CD14-positive monocyte (primary cell): ENCODE data around the gene DOCK10. TPM values are rescaled to one million over a fixed set of nuclear protein-coding genes. Genes with fewer than 3 reads are reported as not detected.
A peak's percentile ranks its signal among the peaks of the same experiment; 100 is the strongest.

Experiments
- DNase-seq, 3 donors: peaks; one replicate each; pipeline ENCODE4 v3.0.0-alpha.2; 2011 to 2022
- H2AFZ ChIP-seq: 2 replicates; pipeline ENCODE4 v1.6.0; 2012; ENCODE audit warnings: mild to moderate bottlenecking, low read depth, low read length, inconsistent platforms; ENCODE audit not compliant: insufficient read depth, poor library complexity, severe bottlenecking
- H3K27ac ChIP-seq, 2 donors: 1 replicate in 1 of 2; 2 replicates in 1 of 2; pipeline ENCODE4 v1.5.1; 2012 to 2013; ENCODE audit warnings: low read length in 2 of 2, control low read depth in 1 of 2, inconsistent platforms in 1 of 2, low read depth in 1 of 2, mild to moderate bottlenecking in 1 of 2
- H3K27me3 ChIP-seq, 2 donors: one replicate each; pipeline versions ENCODE4 v1.6.0 to v1.6.1; 2011 to 2013; ENCODE audit warnings: low read length in 2 of 2; ENCODE audit not compliant: control insufficient read depth in 2 of 2, insufficient read depth in 2 of 2
- H3K36me3 ChIP-seq, 2 donors: replicated peaks in 1 of 2; 1 replicate in 1 of 2; 2 replicates in 1 of 2; pipeline versions ENCODE4 v1.5.1 to v1.6.1; 2012 to 2013; ENCODE audit warnings: low read length in 2 of 2, control low read depth in 1 of 2, inconsistent platforms in 1 of 2, mild to moderate bottlenecking in 1 of 2; ENCODE audit not compliant: insufficient read depth in 2 of 2, control insufficient read depth in 1 of 2
- H3K4me1 ChIP-seq, 2 donors: 1 replicate in 1 of 2; 2 replicates in 1 of 2; pipeline versions ENCODE4 v1.5.1 to v1.6.1; 2012 to 2013; ENCODE audit warnings: low read length in 2 of 2, control low read depth in 1 of 2, inconsistent platforms in 1 of 2, mild to moderate bottlenecking in 1 of 2, moderate library complexity in 1 of 2; ENCODE audit not compliant: insufficient read depth in 2 of 2, control insufficient read depth in 1 of 2
- H3K4me2 ChIP-seq: replicated peaks from 2 replicates; pipeline ENCODE3; 2012; ENCODE audit warnings: low read length, moderate library complexity, mild to moderate bottlenecking; ENCODE audit not compliant: poor library complexity, severe bottlenecking; ENCODE audit errors: extremely low read depth
- H3K4me3 ChIP-seq, 3 experiments: fragments of 200-600 bp in 1 of 3; sonication (generic) in 1 of 3; replicated peaks in 1 of 3; 1 replicate in 2 of 3; 2 replicates in 1 of 3; pipeline ENCODE4 v1.5.1; 2011 to 2013; ENCODE audit warnings: low read length in 3 of 3, mild to moderate bottlenecking in 3 of 3, control low read depth in 2 of 3, low read depth in 2 of 3, inconsistent platforms in 1 of 3, moderate library complexity in 1 of 3
- H3K79me2 ChIP-seq: 2 replicates; pipeline ENCODE4 v1.6.0; 2012; ENCODE audit warnings: mild to moderate bottlenecking, control low read depth, inconsistent platforms, low read length, moderate library complexity; ENCODE audit not compliant: insufficient read depth
- H3K9ac ChIP-seq: 2 replicates; pipeline ENCODE4 v1.6.0; 2017; ENCODE audit warnings: low read length, mild to moderate bottlenecking; ENCODE audit not compliant: insufficient read depth, poor library complexity, severe bottlenecking
- H3K9me3 ChIP-seq, 2 donors: replicated peaks in 1 of 2; 1 replicate in 1 of 2; 2 replicates in 1 of 2; pipeline versions ENCODE4 v1.5.1 to v1.6.1; 2012 to 2013; ENCODE audit warnings: low read length in 2 of 2, control low read depth in 1 of 2; ENCODE audit not compliant: control insufficient read depth in 1 of 2, insufficient read depth in 1 of 2
- H4K20me1 ChIP-seq: 2 replicates; pipeline ENCODE4 v1.6.0; 2012; ENCODE audit warnings: mild to moderate bottlenecking, low read length, control low read depth, moderate library complexity; ENCODE audit not compliant: insufficient read depth
- H3K27ac Mint-ChIP-seq, 7 donors: one replicate each; pipeline ENCODE4 v1.8.0; 2020; ENCODE audit warnings: mild to moderate bottlenecking in 7 of 7, mixed read lengths in 7 of 7, moderate library complexity in 6 of 7, inconsistent platforms in 2 of 7
- H3K27me3 Mint-ChIP-seq, 3 donors: one replicate each; pipeline ENCODE4 v1.8.0; 2021 to 2022; ENCODE audit warnings: low read depth in 3 of 3, mild to moderate bottlenecking in 3 of 3, mixed read lengths in 3 of 3, moderate library complexity in 3 of 3, inconsistent platforms in 1 of 3
- H3K36me3 Mint-ChIP-seq, 2 donors: one replicate each; pipeline ENCODE4 v1.8.0; 2020; ENCODE audit warnings: mixed read lengths in 2 of 2, inconsistent platforms in 1 of 2, mild to moderate bottlenecking in 1 of 2
- H3K4me1 Mint-ChIP-seq: one replicate; pipeline ENCODE4 v1.8.0; 2020; ENCODE audit warnings: mild to moderate bottlenecking, mixed read lengths
- H3K4me3 Mint-ChIP-seq, 2 donors: one replicate each; pipeline ENCODE4 v1.8.0; 2020; ENCODE audit warnings: mild to moderate bottlenecking in 2 of 2, mixed read lengths in 2 of 2, moderate library complexity in 1 of 2
- H3K9me3 Mint-ChIP-seq, 7 donors: one replicate each; pipeline ENCODE4 v1.8.0; 2020 to 2022; ENCODE audit warnings: mixed read lengths in 7 of 7, mild to moderate bottlenecking in 6 of 7, moderate library complexity in 6 of 7, inconsistent platforms in 2 of 7
- CTCF ChIP-seq: fragments of 200-600 bp; IDR thresholded peaks from one replicate; pipeline ENCODE4 v1.8.0; 2022; ENCODE audit warnings: antibody characterized with exemption, mild to moderate bottlenecking
- WGBS: methylation state at CpG from one replicate; pipeline ENCODE4 v1.1.5; 2013; ENCODE audit warnings: missing lambda C conversion rate; ENCODE audit not compliant: insufficient coverage; 5-methylcytosine and 5-hydroxymethylcytosine counted together
- intact Hi-C, 2 donors: fragments of 100-400 bp; cut with micrococcal nuclease; formaldehyde crosslinking; loops; one replicate each; pipeline versions ENCODE4 v1.15.0 to v1.15.1; 2023
- polyA plus RNA-seq, 3 donors: library from polyadenylated mRNA; depleted of rRNA in 1 of 3; unstranded in 2 of 3; stranded (reverse) in 1 of 3; fragments of 300-500 nt in 2 of 3; fragments of >200 nt in 1 of 3; fragmentation: Illumina TruSeq in 2 of 3; gene quantifications; 1 replicate in 2 of 3; 2 replicates in 1 of 3; pipeline ENCODE4 v1.2.3, GENCODE V29; 2012 to 2021

DOCK10 gene
- polyA plus RNA-seq, 3 donors: 9.5 to 30.9 (median 16.5) TPM

GRCh38 chr2:225028572-225028971 is 13.7 kb downstream of the DOCK10 start:
- Mint-ChIP-seq H3K36me3 (peaks cover 2 to 7% of the 10 kb centered on the region in 2 donors), H3K4me3 (no peak overlapping the region), H3K9me3 (peaks cover 0 to 2% (median 0%) of the 10 kb centered on the region in 7 donors), H3K27ac (peak overlapping the region in 2 of 7 donors; percentile 40 to 57), H3K4me1 (peaks cover 61% of the 10 kb centered on the region), H3K27me3 (no peaks in the 10 kb centered on the region)
- H3K79me2 ChIP-seq: peaks cover 79% of the 10 kb centered on the region
- no peak overlapping the region for H3K9ac ChIP-seq
- H3K9me3 ChIP-seq: no peaks in the 10 kb centered on the region
- intact Hi-C loops: no loop called here
- no peak overlapping the region for H3K4me2 ChIP-seq
- H3K4me1 ChIP-seq: peaks cover 48 to 55% of the 10 kb centered on the region in 2 donors
- H3K27ac ChIP-seq: no peak overlapping the region
- H3K4me3 ChIP-seq: no peak overlapping the region
- no peaks in the 10 kb centered on the region for H3K36me3 ChIP-seq
- no peak overlapping the region for H2AFZ ChIP-seq
- WGBS: 100% methylated on average over 1 of the region's 3 CpGs
- DNase-seq: no peak
- H3K27me3 ChIP-seq: no peaks in the 10 kb centered on the region
- peaks cover 69% of the 10 kb centered on the region for H4K20me1 ChIP-seq
- TF ChIP-seq CTCF: no peak

GRCh38 chr2:225027061-225027762 is 15.1 kb downstream of the DOCK10 start:
- intact Hi-C loops: no loop called here
- no peaks in the 10 kb centered on the region for H3K9me3 ChIP-seq
- peak overlapping the region; percentile 56 for H3K4me2 ChIP-seq

More at GRCh38 chr2:225027061-225027762, 15.1 kb downstream of the DOCK10 start:
- no peak overlapping the region for H3K9ac ChIP-seq
- H3K4me3 Mint-ChIP-seq: peak overlapping the region in 1 of 2 donors; percentile 23
- H3K4me3 ChIP-seq: no peak overlapping the region
- 63% methylated on average over 6 of the region's 10 CpGs for WGBS
- H3K27ac ChIP-seq: peak overlapping the region in 1 of 2 donors; percentile 87
- TF ChIP-seq CTCF: no peak
- peaks cover 47 to 54% of the 10 kb centered on the region in 2 donors for H3K4me1 ChIP-seq
- H3K36me3 ChIP-seq: no peaks in the 10 kb centered on the region
- peak overlapping the region in 6 of 7 donors; percentile 73 to 95 (median 90) for H3K27ac Mint-ChIP-seq
- H3K4me1 Mint-ChIP-seq: peaks cover 61% of the 10 kb centered on the region
- peak; percentile 32 to 59 (median 44) for DNase-seq
- peaks cover 79% of the 10 kb centered on the region for H3K79me2 ChIP-seq
- no peaks in the 10 kb centered on the region for H3K27me3 Mint-ChIP-seq
- H2AFZ ChIP-seq: no peak overlapping the region
- H3K36me3 Mint-ChIP-seq: peaks cover 2% of the 10 kb centered on the region in 2 donors
- peaks cover 76% of the 10 kb centered on the region for H4K20me1 ChIP-seq
- H3K27me3 ChIP-seq: no peaks in the 10 kb centered on the region
- H3K9me3 Mint-ChIP-seq: peaks cover 0 to 2% (median 0%) of the 10 kb centered on the region in 7 donors
